NCI-H2227 treated with DMSO at 0.1 percent for 48 hours (cell line): ENCODE results near the gene ELOVL1.
"Not testable (repeated sequence)": the region's sequence is repeated elsewhere in the genome, so short reads cannot be mapped to it uniquely, and the experiment has no call there.

Experiments
- DNase-seq: peaks from one replicate; lab custom pipeline; 2025; lab: John Stamatoyannopoulos, UW

The ELOVL1 gene

GRCh38 chr1:43367904-43368645 is at the start of gene ELOVL1:
Gene ELOVL1, minus strand, starts transcription at chr1:43368011. Its CDS starts 2,402 bp downstream, at chr1:43365609.
- DNase-seq, result peak; percentile 80

DNA sequence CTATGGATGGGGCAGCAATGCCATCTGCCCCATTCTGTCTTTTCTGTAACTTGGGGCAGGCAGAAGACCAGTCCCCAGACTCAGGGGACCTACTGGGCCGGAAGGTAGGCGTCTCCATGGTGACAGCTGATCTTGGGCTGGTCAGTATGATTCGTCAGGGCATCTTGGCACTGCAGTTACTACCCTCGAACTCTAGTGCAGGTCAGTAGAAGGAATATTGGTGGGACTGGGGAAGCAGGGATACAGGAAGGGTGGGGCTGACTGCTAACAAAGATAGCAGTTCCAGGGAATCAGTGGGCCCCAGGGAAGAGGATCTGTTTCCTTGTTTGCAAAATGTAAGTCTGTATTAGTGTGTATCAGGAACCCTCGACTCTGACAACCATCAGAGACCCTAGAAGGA is 48.1 kb upstream of the ELOVL1 start:
- DNase-seq, result no peak

DNA sequence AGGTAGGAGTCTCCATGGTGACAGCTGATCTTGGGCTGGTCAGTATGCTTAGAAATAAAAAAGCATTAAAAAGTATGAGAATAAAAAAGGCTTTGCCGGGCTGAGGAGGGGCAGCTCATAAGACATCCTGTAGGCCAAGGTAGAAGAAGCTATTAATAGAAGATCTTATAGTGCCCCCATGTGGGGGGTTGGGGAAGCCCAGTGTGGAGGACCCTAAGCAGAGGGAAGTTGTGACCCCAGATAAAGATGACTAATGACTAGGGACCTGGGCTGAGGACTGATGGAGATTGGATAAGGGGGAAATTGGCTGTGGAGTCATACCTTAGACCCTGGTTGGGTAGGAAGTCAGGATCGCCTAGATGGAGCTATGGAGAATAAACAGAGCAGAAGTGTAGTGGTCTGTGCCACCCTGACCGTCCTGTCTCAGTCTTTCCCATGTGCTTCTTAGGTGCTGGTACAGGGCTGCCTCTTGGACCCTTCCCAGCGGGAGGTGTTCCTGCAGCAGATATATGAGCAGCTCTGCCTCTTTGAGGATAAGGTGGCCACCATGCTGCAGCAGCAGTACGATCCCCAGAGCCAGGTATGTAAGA is 46.9 kb upstream of the ELOVL1 start:
- peak; percentile 43 for DNase-seq

DNA sequence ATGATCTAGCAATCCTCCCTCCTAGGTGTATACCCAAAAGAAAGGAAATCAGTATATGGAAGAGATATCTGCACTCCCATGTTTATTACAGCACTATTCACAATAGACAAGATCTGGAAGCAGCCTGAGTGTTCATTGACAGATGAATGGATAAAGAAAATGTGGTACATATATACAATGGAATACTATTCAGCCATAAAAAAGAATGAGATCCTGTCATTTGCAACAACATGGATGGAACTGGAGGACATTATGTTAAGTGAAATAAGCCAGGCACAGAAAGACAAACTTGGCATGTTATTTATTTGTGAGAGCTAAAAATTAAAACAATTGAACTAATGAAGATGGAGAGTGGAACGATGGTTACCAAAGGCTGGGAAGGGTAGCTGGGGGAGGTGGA is 45.6 kb upstream of the ELOVL1 start:
- DNase-seq, result not testable (repeated sequence)

GRCh38 chr1:43410571-43410970 is 42.8 kb upstream of the ELOVL1 start:
- no peak for DNase-seq

- no peak for DNase-seq
Observed at GRCh38 chr1:43405876-43406234, 38.0 kb upstream of the ELOVL1 start.

DNA sequence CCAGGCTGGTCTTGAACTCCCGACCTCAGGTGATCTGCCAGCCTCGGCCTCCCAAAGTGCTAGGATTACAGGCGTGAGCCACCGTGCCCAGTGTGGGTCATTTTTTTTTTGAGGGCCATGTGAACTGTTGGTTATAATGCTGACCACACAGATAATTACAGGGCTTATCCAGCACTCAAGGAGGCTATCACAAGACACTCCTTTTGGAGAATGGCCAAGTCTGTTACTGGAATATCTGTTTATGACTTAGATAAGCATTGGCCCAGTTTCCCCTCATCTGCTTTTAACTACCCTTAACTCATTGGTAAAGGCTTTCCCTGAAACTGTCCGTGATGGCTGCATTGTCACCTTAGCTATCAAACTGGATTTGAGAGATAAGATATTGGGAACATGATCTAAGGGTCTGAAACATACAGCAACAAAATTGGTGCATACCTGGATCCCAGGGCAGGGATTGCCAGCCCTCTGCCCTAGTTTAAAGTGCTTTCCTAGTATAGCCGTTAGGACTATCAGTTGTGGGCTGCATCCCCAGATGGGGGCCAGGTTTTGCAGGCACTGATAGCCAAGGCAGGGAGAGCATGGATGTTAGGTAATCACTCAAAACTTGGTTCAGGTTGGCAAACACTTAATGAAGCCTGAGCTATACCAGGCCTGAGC is 37.5 kb upstream of the ELOVL1 start:
- no peak for DNase-seq

DNA sequence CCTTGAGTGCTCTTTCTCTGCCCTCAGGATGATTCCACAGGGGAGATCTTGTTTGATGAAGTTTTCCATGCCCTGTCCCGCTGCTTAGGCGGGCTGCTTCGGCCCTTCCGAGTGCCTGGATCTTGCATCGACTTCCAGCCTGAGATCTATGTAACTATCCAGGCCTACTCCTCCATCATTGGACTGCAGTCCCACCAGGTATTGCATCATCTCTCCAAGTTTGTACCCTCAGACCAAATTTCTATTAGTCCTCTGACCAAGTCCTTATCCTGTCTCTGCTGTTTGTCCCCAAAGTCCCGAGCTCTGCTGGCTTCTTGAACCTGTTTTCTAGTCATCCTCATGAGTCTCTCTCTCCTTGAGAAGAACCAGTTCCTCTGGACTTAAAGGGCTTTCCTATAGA is 36.5 kb upstream of the ELOVL1 start:
- no peak for DNase-seq

GRCh38 chr1:43402089-43402865 is 34.5 kb upstream of the ELOVL1 start:
- DNase-seq, result no peak

DNA sequence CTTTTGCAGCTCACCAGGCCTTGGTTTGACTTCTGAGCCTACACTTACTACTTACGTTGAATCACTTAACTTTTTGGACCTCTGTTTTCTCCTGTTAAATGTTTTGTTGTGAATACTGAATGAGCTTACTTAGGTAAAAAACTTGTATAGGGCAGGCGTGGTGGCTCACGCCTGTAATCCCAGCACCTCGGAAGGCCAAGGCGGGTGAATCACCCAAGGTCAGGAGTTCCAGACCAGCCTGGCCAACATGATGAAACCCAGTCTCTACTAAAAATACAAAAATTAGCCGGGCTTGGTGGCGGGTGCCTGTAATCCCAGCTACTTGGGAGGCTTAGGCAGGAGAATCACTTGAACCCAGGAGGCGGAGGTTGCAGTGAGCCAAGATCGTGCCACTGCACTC is 32.6 kb upstream of the ELOVL1 start:
- not testable (repeated sequence) for DNase-seq

GRCh38 chr1:43398227-43398626 is 30.4 kb upstream of the ELOVL1 start:
- no peak for DNase-seq

DNA sequence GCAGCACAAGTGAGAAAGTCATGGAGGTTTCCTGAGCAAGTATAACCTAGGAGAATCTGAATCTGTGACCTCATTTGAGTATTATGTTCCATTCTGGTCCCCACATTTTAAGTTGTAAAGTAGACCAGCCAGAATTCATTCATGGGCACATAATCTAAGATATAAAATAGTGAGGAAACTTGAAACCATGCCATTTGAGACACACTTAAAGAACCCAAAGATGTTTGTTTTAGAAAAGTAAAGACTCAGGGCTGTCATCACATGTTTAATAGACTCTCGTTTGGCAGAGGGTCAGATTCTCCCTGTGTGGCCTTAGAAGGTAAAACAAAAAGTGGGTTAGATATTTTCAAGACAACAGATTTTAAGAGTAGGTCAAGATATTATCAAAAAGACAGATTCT is 28.2 kb upstream of the ELOVL1 start:
- DNase-seq, result no peak

GRCh38 chr1:43395523-43395922 is 27.7 kb upstream of the ELOVL1 start:
- DNase-seq, result no peak

DNA sequence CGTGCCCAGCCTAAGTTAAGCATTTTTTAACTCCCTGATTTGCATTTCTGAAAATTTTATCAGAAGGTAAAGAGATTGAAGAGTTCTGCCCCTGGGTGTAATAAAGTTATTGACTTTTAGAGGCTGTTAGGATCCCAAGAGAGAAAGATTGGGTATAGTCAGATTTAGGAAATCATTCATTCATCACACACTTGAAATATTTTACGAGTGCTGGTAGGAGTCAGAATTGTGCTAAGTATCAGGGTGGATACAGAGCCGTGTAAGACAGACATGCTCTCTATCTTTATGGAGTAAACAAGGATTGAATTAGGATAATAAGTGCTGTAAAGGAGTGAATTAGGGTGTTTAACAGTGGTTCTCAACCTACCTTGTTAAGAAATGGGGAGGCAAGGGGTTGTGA is 24.9 kb upstream of the ELOVL1 start:
- DNase-seq, result no peak

- DNase-seq, result peak; percentile 89
Observed at GRCh38 chr1:43389326-43390313, 21.8 kb upstream of the ELOVL1 start, which contains the start of the genes MED8 and SZT2. Gene MED8, minus strand, starts transcription at chr1:43389800. Its CDS starts 36 bp downstream, at chr1:43389764. Gene SZT2, plus strand, starts transcription at chr1:43389899. Its CDS starts 70 bp downstream, at chr1:43389969.

DNA sequence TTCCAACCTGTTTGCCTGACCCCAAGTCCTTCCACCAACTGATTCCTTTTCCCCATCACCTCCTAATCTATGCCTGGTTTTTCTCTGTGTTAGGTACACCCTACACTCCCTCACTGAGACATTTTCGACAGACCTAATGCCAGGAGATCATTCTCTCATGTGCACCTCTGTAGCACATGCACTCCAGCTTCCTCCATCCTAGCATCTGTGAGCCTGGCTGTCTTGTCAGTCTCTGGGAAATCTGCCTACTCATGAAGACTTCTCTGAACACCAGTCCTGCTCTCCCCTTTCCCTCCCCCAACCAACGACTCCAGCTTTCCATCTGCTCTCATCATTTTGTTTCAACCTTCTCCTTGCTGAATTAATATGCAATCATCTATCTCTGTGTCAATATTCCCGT is 20.8 kb upstream of the ELOVL1 start:
- no peak for DNase-seq

GRCh38 chr1:43387976-43388599 is 20.3 kb upstream of the ELOVL1 start:
- no peak for DNase-seq

- DNase-seq, result no peak
Observed at GRCh38 chr1:43386676-43387075, 18.9 kb upstream of the ELOVL1 start.

DNA sequence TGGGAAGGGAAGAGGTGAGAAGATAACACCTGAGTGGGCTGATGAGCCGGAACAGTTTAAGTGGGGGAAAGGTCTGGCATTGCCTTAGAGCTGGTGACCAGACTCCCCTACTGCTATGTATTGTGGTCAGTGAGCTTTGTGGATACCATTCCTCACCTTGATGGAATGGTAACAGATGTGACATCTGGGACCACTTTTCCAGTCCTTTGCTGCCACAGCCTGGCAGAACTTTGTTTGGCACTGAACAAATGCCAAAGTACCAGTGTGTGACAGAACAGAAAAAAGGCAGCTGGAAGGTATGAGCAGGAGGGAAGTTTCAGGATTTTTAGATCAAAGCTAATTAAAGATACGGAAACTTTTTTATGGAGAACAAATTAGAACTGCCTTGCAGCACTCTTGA is 15.6 kb upstream of the ELOVL1 start:
- DNase-seq, result no peak

DNA sequence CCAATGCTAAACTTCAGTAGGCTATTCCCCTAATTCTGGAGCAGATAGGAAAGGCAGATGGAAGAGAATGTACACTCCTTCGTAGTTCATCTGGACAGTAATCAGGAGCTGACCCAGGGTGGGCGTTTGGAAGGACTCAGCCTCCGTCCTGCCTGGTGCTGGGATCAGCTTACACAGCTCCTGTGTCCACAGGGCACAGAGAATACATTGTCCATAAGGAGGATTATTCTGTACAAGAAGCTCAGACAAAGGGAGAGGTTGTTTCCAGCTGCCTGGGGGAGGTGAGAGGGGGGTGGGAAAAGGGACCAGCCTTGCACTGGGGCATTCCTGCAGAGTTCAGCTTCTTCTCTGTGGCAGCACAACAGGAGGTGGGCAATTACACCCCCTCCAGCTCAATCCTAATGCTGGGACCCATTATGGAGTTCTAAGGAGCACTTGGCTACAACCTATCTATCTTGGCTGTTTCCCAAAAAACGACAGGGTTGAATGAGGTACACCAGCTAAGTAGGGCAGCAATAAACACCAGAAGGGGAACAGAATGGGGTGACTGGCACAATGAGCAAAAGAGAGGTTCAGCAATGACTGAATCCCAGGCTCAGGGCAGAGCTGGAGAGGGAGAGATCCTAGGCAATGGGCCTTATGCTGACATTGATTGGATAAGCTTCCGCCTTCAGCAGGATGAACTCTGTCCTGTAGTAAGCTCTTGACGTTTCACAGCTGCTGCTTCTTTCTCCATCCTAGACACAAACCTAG is 14.4 kb upstream of the ELOVL1 start:
- peak; percentile 20 for DNase-seq
